ENCODE results near the gene BIN2. TPM values are rescaled to one million over a fixed set of nuclear protein-coding genes. Genes with fewer than 3 reads are reported as not detected.

Gene BIN2
- total and polyA plus RNA-seq, 2 donors from 2014 or later, result 3.4 to 15.6 TPM

- no peak for TF ChIP-seq CTCF (IDR thresholded peaks at IDR 0.05; ENCODE audit: borderline replicate concordance, extremely low read depth, insufficient read depth)
- intact Hi-C loops (cut with DNase I), result no loop called here
- DNase-seq (peak in 3 of 5 donors; percentile 17 to 33 (median 28)), FAIRE-seq (no peak)
- Histone ChIP-seq H3K4me1 (ENCODE audit: control insufficient read depth in 2 of 3, insufficient read depth in 2 of 3, low read depth in 1 of 3, low read length in 3 of 3) (no peaks in the 10 kb centered on the region), H3K27me3 (ENCODE audit: control insufficient read depth, insufficient read depth, low read length) (no peaks in the 10 kb centered on the region), H3K9me3 (ENCODE audit: control insufficient read depth in 2 of 3, insufficient read depth in 1 of 3, low read length in 3 of 3) (no peaks in the 10 kb centered on the region), H3K36me3 (ENCODE audit: control insufficient read depth in 2 of 3, insufficient read depth in 3 of 3, low read length in 3 of 3) (no peaks in the 10 kb centered on the region), H3K9ac (ENCODE audit: low read length in 3 of 3) (no peak overlapping the region), H3K27ac (ENCODE audit: low read depth in 2 of 2, low read length in 2 of 2) (no peak overlapping the region), H3K4me3 (ENCODE audit: low read length in 3 of 3) (no peak overlapping the region)
These were observed 69.4 kb downstream of the BIN2 start for GRCh38 chr12:51254536-51254935.

GRCh38 chr12:51253276-51253675, 70.7 kb downstream of the BIN2 start:
- Histone ChIP-seq H3K4me3 (ENCODE audit: low read length in 3 of 3) (no peak overlapping the region), H3K4me1 (ENCODE audit: control insufficient read depth in 2 of 3, insufficient read depth in 2 of 3, low read depth in 1 of 3, low read length in 3 of 3) (no peaks in the 10 kb centered on the region), H3K27ac (ENCODE audit: low read depth in 2 of 2, low read length in 2 of 2) (no peak overlapping the region), H3K9me3 (ENCODE audit: control insufficient read depth in 2 of 3, insufficient read depth in 1 of 3, low read length in 3 of 3) (no peaks in the 10 kb centered on the region), H3K27me3 (ENCODE audit: control insufficient read depth, insufficient read depth, low read length) (no peaks in the 10 kb centered on the region), H3K36me3 (ENCODE audit: control insufficient read depth in 2 of 3, insufficient read depth in 3 of 3, low read length in 3 of 3) (no peaks in the 10 kb centered on the region), H3K9ac (ENCODE audit: low read length in 3 of 3) (no peak overlapping the region)
- DNase-seq, result no peak
- intact Hi-C loops (cut with DNase I), result no loop called here
- no peak for TF ChIP-seq CTCF (IDR thresholded peaks at IDR 0.05; ENCODE audit: borderline replicate concordance, extremely low read depth, insufficient read depth)
- FAIRE-seq, result no peak

DNA sequence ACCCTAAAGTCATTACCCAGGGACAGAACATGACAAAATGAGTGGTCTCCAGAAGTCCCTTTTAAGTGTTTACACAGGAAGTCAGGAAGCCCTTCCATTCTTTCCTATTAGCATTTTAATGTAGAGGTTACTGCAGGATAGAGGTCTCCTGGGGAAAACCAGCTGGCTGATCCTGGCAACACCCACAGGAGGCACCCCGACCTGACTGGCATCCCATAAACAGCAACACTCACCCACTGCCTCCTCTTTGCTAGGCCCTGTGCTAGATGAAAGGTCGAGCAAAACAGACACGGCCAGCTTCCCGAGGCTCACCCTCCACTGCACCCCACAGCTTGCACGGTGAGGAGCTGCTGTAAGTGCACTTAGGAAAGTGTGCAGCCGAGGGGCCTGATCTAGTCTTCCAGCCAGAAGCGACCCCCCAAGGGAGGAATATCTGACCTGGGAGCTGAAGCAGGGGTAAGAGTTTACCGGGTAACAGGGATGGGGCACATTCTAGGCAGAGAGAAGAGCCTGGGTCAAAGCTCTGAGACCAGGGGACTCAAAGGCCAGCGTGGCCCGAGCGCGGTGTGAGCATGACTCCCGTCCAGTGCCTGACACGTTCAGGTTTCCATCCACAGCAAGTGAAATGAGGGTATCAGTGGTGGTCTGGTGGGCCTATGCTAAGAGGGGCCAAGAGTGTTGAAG, 76.3 kb downstream of the BIN2 start:
- FAIRE-seq, result no peak

More for the DNA sequence above, 76.3 kb downstream of the BIN2 start:
- Histone ChIP-seq H3K27me3 (ENCODE audit: control insufficient read depth, insufficient read depth, low read length) (no peaks in the 10 kb centered on the region), H3K9me3 (ENCODE audit: control insufficient read depth in 2 of 3, insufficient read depth in 1 of 3, low read length in 3 of 3) (no peaks in the 10 kb centered on the region), H3K9ac (ENCODE audit: low read length in 3 of 3) (no peak overlapping the region), H3K36me3 (ENCODE audit: control insufficient read depth in 2 of 3, insufficient read depth in 3 of 3, low read length in 3 of 3) (peaks cover 0 to 21% (median 7%) of the 10 kb centered on the region in 3 donors), H3K27ac (ENCODE audit: low read depth in 2 of 2, low read length in 2 of 2) (peak overlapping the region; percentile 53 to 66), H3K4me1 (ENCODE audit: control insufficient read depth in 2 of 3, insufficient read depth in 2 of 3, low read depth in 1 of 3, low read length in 3 of 3) (peaks cover 3 to 18% (median 6%) of the 10 kb centered on the region in 3 donors), H3K4me3 (ENCODE audit: low read length in 3 of 3) (no peak overlapping the region)
- intact Hi-C loops (cut with DNase I), result no loop called here
- no peak for TF ChIP-seq CTCF (IDR thresholded peaks at IDR 0.05; ENCODE audit: borderline replicate concordance, extremely low read depth, insufficient read depth)
- peak in 2 of 5 donors; percentile 27 to 34 for DNase-seq

All from kidney (tissue), 14 donors.